GM11168 (cell line): ENCODE results near the gene CLEC2L.

Experiments used
- in situ Hi-C: fragments of 300-500 bp; cut with MboI; formaldehyde crosslinking; loops from one replicate; pipeline ENCODE4 v1.12.0; 2022; ENCODE audit warnings: low sequenced_read_pairs; ENCODE audit not compliant: unreplicated experiment

Gene CLEC2L

DNA sequence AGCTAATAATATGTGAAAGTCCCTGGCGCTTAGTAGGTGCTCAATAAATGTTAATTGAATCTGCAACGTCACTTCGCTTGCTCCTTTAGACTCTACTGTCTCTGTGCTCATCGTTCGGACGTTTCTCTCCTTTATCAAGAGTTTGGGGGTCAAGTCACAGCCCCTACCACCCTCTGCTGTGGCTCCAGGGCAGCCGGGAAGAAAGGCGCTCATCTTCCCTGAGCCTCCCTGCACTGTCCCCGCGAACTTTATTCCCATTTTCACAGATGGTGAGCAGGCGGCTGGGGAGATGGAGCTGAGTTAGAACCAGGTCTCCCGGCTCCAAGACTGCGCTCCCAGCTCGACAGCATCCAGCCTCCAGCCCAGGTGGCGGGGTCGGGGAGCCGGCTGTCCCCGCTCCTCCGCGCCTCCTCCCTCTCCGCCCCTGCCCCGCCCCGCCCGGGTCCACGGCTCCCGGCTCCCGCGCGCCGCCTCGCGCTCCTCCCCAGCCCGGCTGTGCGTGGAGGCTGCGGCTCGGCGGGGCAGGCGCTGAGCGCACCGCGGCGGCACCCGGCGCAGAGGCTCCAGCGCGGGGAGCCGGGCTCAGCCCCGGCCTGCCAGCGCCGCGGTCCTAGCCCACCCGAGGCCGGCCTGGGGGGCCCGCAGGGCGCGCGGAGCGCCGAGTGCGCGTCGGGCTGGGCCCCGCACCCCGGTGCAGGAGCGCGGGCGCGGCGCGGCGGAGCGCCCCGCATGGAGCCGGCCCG is at the start of gene CLEC2L:
Gene CLEC2L, plus strand, starts transcription at position 487 of the 743 bp plus-strand sequence. Its CDS starts 243 bp downstream, at position 730.
- in situ Hi-C loops = no loop called here

GRCh38 chr7:139476139-139476538 is 47.3 kb upstream of the CLEC2L start:
- in situ Hi-C loops = no loop called here

DNA sequence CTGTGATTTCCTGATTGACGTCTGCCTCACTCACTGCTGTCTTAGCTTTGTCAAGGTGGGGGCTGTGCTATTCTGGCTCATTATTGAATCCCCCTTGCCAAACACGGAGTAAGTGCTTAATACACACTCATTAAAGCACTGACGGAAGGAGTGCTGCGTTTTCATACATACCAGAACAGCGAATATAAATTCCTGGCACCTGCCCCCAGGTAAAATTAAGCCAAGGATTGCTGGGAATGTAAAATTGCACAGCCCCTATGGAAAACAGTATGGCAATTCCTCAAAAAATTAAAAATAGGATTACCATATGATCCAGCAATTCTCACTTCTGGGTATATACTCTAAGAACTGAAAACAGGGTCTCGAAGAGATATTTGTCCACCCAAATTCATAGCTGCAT is 46.6 kb upstream of the CLEC2L start:
- in situ Hi-C loops = no loop called here

DNA sequence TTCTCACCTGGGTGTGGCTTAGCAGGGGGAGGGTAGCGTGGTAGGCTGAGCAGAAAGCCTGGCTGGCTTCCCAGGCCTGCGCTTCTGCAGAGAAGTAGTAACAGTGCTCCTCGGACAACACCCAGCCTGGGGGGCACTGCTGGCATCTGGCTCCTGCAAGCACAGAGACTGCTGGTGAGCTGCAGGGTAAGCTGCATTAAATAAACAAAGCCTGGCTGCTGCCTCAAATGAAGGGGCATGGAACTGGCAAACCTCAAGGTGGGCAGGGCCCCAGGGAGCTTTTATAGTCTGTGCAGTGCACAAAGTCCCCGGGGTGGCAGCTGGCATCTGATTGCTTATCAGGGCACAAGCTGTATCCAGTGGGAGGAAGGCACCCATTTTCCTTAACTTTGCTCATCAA is 43.9 kb upstream of the CLEC2L start:
- in situ Hi-C loops = no loop called here

DNA sequence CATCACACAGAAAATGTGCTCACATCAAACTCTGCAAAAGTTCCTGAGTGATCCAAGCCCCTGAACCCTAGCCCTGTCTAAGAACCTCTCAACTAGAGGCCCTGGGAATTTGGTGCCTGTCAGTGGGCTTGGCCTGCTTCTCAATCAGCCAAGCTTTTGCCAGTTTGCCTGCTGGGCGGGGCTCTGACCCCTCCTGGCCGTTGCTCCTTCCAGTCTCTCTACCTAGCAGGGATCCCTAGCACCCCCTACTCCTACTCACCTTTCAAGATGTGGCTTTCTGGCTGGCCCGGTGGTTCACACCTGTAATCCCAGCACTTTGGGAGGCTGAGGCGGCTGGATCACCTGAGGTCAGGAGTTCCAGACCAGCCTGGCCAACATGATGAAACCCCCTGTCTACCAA is 42.1 kb upstream of the CLEC2L start:
- in situ Hi-C loops = no loop called here

DNA sequence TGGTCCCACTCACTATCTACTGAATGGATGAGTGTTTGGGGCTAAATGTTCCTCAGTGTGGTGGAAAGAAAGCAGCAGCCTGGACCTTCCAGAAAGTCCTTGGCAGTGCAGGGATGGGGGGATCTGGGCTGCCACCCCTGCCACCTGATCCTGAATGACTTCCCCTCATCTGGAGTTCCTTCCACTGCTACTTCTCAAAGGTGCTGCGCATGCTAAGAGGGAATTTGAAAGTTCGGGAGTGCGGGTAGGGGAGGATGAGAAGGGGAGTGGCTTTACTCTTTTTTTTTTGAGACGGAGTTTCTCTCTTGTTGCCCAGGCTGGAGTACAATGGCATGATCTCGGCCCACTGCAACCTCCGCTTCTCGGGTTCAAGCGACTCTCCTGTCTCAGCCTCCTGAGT is 41.4 kb upstream of the CLEC2L start:
- in situ Hi-C loops = no loop called here

- in situ Hi-C loops = no loop called here
These were observed 40.6 kb upstream of the CLEC2L start for GRCh38 chr7:139482662-139483466.

DNA sequence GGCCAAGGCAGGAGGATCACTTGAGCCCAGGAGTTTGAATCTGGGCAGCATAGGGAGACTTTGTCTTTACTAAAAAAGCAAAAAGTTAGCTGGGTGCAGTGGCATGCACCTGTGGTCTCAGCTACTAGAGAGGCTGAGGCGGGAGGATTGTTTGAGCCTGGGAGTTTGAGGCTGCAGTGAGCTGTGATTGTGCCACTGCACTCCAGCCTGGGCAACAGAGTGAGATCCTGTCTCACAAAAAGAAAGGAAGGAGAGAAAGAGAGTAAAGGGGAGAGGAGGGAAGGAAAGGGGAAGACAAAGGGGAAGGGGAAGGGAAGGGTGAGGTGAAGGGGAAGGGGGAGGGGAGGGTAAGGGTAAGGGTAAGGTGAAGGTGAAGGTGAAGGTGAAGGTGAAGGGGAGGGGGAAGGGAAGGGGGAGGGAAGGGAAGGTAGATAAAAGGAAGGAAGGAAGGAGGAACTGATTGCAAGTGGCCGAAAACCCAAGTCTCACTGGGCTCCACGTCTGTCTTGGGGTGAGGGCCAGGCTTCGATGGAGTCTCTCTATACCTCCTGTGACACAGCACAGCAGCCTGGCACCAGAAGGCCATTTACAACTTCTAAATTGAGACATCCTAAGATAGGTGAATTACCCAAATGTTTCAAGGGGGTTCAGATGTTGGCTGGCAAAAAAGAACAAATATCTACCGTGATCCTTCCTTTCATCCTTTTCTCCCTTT is 36.0 kb upstream of the CLEC2L start:
- in situ Hi-C loops = no loop called here

DNA sequence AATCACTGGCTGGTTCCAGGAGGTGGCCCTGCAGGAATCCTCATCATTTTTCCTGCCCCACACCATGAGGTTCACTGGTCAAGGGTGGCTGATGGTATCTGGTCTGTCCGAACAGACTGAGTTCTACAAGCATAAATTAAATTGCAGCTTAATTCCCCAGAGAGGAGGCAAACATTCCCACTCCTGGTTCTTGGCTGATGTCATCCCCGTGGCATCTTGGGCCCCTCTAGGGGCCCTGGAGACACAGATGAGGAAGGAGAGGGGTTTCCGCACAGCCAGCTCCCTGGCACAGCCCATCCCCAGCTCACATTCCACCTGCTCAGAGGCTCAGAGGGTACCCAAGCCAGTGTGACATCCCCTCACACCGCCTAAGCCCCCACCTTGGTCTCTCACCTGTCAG is 34.7 kb upstream of the CLEC2L start:
- in situ Hi-C loops = no loop called here

DNA sequence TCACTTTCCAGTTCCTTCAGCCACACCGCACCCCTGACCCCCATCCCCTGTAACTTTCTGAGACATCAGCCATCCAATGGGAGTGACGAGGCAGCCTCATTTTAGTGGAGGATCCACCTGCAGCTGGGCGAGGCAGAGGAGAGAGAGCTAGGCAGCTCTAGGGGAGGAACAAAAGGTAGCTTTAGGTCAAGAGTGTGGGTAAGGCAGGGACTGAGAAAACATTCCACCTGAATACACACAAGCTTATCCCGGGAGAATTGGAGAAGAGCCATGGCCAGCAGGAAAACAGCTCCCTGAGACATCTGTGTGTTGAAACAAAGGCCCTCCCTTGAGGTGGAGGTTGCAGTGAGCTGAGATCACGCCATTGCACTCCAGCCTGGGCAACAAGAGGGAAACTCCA is 33.4 kb upstream of the CLEC2L start:
- in situ Hi-C loops = no loop called here

- in situ Hi-C loops = no loop called here
These were observed 31.2 kb upstream of the CLEC2L start for GRCh38 chr7:139492293-139492692.

GRCh38 chr7:139494835-139495579 is 28.5 kb upstream of the CLEC2L start:
- in situ Hi-C loops = no loop called here

- in situ Hi-C loops = no loop called here
These were observed 27.8 kb upstream of the CLEC2L start for GRCh38 chr7:139495580-139496125.

DNA sequence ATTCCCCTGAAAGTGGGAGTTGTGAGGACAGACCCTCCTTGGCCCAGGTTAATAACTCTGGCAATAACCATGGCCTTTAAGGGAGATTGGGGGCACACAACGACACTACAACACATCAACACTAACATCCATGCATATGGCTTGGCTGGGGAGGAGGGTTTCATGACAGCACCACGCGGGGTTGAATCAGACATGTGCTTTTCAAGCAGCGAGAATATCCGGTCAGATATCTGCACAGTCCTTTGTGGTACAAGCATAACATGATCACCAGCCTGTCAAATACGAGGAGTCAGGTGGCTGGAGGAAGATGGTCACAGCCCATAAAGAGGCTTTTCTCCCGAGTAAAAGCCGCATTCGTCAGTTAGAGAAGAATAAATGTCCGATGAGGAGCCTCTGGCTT is 27.0 kb upstream of the CLEC2L start:
- in situ Hi-C loops = no loop called here

DNA sequence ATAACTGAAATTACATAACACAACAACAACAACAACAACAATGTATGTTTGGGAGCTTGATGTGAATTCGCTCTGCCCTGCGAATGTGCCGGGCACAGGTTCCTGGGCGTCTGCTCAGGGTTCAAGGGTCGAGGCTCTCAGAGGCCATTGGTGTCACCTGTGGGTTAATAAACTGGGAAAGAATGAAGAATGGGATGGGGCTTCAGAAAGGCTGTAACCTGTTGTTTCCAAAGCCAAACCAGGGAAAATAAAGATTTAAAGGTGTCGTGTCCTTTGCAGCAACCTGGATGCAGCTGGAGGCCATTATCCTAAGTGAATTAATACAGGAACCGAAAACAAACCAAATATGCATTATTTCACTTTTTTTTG is 22.7 kb upstream of the CLEC2L start:
- in situ Hi-C loops = no loop called here

DNA sequence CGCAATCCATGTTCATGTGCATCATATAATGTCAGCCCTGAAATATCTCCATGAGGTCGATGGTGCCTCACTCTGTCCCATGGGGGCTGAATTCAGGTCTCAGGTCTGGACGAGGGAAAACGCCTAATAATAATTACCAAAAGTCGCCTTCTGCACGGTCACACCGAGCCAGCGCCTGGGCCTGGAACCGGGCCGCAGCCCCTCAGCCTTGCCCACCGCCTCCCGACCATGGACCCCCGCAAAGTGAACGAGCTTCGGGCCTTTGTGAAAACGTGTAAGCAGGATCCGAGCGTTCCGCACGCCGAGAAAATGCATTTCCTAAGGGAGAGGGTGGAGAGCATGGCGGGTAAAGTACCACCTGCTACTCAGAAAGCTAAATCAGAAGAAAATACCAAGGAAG is 21.3 kb upstream of the CLEC2L start:
- in situ Hi-C loops = no loop called here

- in situ Hi-C loops = no loop called here
These were observed 17.9 kb upstream of the CLEC2L start for GRCh38 chr7:139505563-139505962.

GRCh38 chr7:139509535-139509934 is 13.9 kb upstream of the CLEC2L start:
- in situ Hi-C loops = no loop called here

DNA sequence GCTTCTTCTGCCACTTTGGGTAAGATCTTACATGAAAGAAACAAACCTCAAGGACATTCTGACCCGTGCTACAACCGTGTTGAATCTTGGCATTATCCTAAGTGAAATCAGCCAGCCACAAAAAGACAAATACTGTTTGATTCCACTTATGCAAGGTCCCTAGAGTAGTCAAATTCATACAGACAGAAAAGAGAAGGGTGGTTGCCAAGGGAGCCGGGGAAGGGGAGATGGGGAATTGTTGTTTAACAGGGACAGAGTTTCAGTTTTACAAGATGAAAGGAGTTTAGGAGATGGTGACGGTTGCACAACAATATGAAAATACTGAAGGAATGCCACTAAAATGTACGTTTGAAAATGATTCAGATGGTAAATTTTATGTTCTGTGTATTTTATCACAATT is 12.2 kb upstream of the CLEC2L start:
- in situ Hi-C loops = no loop called here

DNA sequence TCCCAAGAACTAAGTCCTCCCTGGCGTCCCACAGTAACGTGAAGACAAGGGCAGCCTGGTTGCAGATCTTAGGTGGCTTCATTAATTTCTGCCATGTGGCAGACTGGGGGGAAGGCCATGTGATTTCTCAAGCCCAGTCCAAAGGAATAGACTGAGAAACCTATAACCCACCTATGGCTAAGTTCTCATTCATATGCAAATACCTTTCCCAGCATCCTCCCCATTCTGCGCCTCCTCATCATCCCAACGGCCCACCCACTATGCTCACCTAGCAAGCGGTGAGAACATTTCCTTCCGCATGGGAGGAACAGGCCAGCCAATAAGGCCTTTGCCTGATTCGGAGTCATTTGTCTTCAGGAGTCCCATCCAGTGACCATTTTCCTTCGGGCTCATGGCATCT is 8.2 kb upstream of the CLEC2L start:
- in situ Hi-C loops = no loop called here
